Measurements from ENCODE around the gene SGPL1.
A peak's percentile ranks its signal among the peaks of the same experiment; 100 is the strongest.
"Not testable (repeated sequence)": the region's sequence is repeated elsewhere in the genome, so short reads cannot be mapped to it uniquely, and the experiment has no call there.

Gene SGPL1

GRCh38 chr10:70918851-70919530 is 103.2 kb downstream of the SGPL1 start:
- TF ChIP-seq, protein P1, sequence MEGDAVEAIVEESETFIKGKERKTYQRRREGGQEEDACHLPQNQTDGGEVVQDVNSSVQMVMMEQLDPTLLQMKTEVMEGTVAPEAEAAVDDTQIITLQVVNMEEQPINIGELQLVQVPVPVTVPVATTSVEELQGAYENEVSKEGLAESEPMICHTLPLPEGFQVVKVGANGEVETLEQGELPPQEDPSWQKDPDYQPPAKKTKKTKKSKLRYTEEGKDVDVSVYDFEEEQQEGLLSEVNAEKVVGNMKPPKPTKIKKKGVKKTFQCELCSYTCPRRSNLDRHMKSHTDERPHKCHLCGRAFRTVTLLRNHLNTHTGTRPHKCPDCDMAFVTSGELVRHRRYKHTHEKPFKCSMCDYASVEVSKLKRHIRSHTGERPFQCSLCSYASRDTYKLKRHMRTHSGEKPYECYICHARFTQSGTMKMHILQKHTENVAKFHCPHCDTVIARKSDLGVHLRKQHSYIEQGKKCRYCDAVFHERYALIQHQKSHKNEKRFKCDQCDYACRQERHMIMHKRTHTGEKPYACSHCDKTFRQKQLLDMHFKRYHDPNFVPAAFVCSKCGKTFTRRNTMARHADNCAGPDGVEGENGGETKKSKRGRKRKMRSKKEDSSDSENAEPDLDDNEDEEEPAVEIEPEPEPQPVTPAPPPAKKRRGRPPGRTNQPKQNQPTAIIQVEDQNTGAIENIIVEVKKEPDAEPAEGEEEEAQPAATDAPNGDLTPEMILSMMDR (IDR thresholded peaks at IDR 0.05; ENCODE audit: low read depth, low read length, missing control alignments), result no peak
- H3K4me3 ChIP-seq (ENCODE audit: low read depth, low read length), result no peak overlapping the region
- in situ Hi-C loops (cut with HindIII; ENCODE audit: low sequenced_read_pairs), result no loop called here
- DNase-seq (ENCODE audit: low read depth), result no peak

DNA sequence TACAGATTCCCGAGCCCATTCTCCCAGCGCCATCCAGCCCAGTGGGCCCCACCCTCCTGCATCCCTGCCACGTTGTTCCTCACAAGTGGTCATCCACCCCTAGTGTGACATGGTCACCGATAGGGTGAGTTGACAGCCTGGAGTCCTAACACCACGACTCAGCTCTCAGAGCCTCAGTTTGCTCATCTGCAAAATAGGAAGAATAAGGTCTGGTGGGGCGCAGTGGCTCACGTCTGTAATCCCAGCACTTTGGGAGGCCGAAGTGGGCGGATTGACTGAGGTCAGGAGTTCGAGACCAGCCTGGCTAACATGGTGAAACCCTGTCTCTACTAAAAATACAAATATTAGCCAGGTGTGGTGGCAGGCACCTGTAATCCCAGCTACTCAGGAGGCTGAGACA is 104.2 kb downstream of the SGPL1 start:
- H3K4me3 ChIP-seq (ENCODE audit: low read depth, low read length); DNase-seq (ENCODE audit: low read depth); in situ Hi-C loops (cut with HindIII; ENCODE audit: low sequenced_read_pairs): not testable (repeated sequence)

- in situ Hi-C loops (cut with HindIII; ENCODE audit: low sequenced_read_pairs), result no loop called here
- TF ChIP-seq, protein P1 (IDR thresholded peaks at IDR 0.05; ENCODE audit: low read depth, low read length, missing control alignments), result no peak
- DNase-seq (ENCODE audit: low read depth), result no peak
- no peak overlapping the region for H3K4me3 ChIP-seq (ENCODE audit: low read depth, low read length)
Observed at GRCh38 chr10:70920519-70920918, 104.8 kb downstream of the SGPL1 start.

DNA sequence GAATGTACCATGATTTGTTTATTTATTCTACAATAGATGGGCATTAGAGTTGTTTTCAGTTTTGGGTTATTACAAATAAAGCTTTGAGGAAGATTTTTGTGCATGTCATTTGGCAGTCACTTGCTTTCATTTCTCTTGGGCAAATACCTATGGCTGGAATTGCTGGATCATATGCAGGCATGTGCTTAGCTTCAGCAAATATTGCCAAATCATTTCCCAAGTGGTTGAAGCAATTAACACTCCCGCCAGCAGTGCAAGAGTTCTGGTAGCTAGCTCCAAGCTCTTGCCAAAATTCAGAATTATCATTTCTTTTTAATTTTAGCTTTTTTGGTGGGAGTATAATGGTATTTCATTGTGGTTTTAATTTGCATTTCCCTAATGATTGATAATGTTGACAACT is 105.5 kb downstream of the SGPL1 start:
- TF ChIP-seq, protein P1 (IDR thresholded peaks at IDR 0.05; ENCODE audit: low read depth, low read length, missing control alignments), result no peak
- no peak overlapping the region for H3K4me3 ChIP-seq (ENCODE audit: low read depth, low read length)
- no peak for DNase-seq (ENCODE audit: low read depth)
- in situ Hi-C loops (cut with HindIII; ENCODE audit: low sequenced_read_pairs), result no loop called here

DNA sequence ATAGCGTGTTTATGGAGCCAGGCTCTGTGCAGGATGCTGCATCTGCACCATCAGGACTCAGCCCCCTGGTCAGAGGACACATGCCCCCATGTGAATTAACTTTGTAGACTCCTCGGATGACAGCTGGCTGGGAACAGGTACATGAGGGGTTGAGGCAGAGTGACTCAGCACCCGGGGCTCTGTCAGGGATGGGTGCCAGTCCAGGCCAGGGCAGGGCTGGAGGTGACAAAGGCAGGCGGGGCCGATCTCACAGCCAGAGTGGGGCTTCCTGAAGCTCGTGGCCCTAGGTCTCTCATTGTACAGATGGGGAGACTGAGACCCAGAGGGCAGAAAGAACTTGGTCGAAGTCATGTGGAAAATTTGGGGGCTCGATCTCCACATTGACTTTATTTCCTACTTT is 107.9 kb downstream of the SGPL1 start:
- TF ChIP-seq, protein P1 (IDR thresholded peaks at IDR 0.05; ENCODE audit: low read depth, low read length, missing control alignments), result no peak
- no peak for DNase-seq (ENCODE audit: low read depth)
- in situ Hi-C loops (cut with HindIII; ENCODE audit: low sequenced_read_pairs), result no loop called here
- H3K4me3 ChIP-seq (ENCODE audit: low read depth, low read length), result no peak overlapping the region

DNA sequence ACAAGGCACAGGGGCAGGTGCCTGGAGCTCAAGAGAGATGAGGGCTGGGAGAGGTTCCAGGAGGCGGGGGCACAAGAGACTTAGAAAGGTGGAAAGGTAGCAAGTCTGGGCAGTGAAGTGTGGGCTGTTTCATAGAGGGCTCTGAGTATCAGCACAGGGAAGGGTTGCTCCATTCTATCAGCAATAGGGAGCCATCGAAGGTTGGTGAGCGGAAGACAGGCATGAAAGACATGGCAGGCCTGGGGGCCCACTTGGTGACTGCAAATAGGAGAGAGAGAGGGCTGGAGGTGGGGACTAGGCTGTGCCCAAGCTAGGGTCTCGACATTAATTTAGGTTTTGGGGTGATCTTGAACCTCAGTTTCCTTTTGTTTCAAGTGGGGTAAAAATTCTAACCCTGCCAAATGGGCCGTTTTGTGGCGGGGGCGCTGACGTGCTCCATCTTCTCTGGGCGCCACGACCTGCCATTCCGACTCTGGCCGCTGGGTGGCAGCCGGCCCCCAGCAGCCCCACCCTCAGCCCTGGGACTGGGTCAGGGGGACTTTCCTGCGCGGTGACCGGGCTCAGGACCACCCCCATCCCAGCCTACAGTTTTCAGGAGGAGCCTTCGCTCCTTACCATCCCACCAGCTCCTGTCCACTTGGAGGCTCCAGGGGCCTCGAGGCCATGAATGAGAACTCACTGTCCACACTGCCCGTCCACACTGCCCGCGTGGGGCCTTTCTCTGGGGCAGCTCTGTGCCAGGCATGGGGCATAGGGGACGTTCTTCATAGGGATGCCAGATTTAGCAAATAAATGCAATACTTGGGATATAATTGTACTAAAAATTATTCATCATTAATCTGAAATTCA is 109.9 kb downstream of the SGPL1 start:
- in situ Hi-C loops (cut with HindIII; ENCODE audit: low sequenced_read_pairs), result no loop called here
- H3K4me3 ChIP-seq (ENCODE audit: low read depth, low read length), result no peak overlapping the region
- no peak for DNase-seq (ENCODE audit: low read depth)
- TF ChIP-seq, protein P1 (IDR thresholded peaks at IDR 0.05; ENCODE audit: low read depth, low read length, missing control alignments), result peak; percentile 95

All from astrocyte of the cerebellum (primary cell).